Upper lobe of left lung (tissue), 4 donors: ENCODE measurements around the gene GLI3.

Source experiments
- CTCF ChIP-seq, 6 experiments: fragments of 450-650 bp in 4 of 6; fragments of 200-600 bp in 2 of 6; sonication (generic) in 2 of 6; IDR thresholded peaks; one replicate each; pipeline ENCODE4 v1.5.1; 2016 to 2019; ENCODE audit warnings: antibody characterized with exemption in 6 of 6
- EP300 ChIP-seq, 4 donors: sonication (generic); formaldehyde crosslinking; IDR thresholded peaks; one replicate each; pipeline ENCODE4 v1.5.1; 2017; ENCODE audit warnings: antibody characterized with exemption in 4 of 4, control low read depth in 2 of 4
- POLR2A ChIP-seq, 4 donors: fragments of 450-650 bp; IDR thresholded peaks; one replicate each; pipeline ENCODE4 v1.5.1; 2016 to 2017; ENCODE audit warnings: antibody characterized with exemption in 4 of 4, mild to moderate bottlenecking in 2 of 4

GRCh38 chr7:42269161-42269560 lies 32.2 kb upstream of the GLI3 start:
- TF ChIP-seq CTCF (IDR thresholded peaks at IDR 0.05) = no peak
- TF ChIP-seq POLR2A (IDR thresholded peaks at IDR 0.05) = no peak
- no peak for TF ChIP-seq EP300 (IDR thresholded peaks at IDR 0.05)
